SJCRH30 (cell line): ENCODE measurements around the gene TSPAN32. TPM values are rescaled to one million over a fixed set of nuclear protein-coding genes. Genes with fewer than 3 reads are reported as not detected.

Experiments used
- DNase-seq, 2 experiments: peaks; one replicate each; pipeline ENCODE4 v3.0.0-alpha.2; 2015 to 2020
- H3K27ac ChIP-seq: fragments of 250-450 bp; sonication (Bioruptor Pico); 2 replicates; pipeline ENCODE4 v1.5.1; 2020; ENCODE audit warnings: mild to moderate bottlenecking, moderate library complexity
- H3K27me3 ChIP-seq: fragments of 250-450 bp; sonication (Bioruptor Pico); 2 replicates; pipeline ENCODE4 v1.5.1; 2020; ENCODE audit warnings: mild to moderate bottlenecking, moderate library complexity
- H3K36me3 ChIP-seq: fragments of 250-450 bp; sonication (Bioruptor Pico); 2 replicates; pipeline ENCODE4 v1.5.1; 2020; ENCODE audit warnings: mild to moderate bottlenecking, moderate library complexity
- H3K4me1 ChIP-seq: fragments of 250-450 bp; sonication (Bioruptor Pico); 2 replicates; pipeline ENCODE4 v1.5.1; 2020; ENCODE audit warnings: mild to moderate bottlenecking, moderate library complexity
- H3K4me3 ChIP-seq: fragments of 250-450 bp; sonication (Bioruptor Pico); 2 replicates; pipeline ENCODE4 v1.5.1; 2020; ENCODE audit warnings: mild to moderate bottlenecking, moderate library complexity
- H3K9me3 ChIP-seq: fragments of 250-450 bp; sonication (Bioruptor Pico); replicated peaks from 2 replicates; pipeline ENCODE4 v1.5.1; 2020; ENCODE audit warnings: mild to moderate bottlenecking, moderate library complexity
- total RNA-seq: library from RNA; depleted of rRNA; stranded (reverse); fragments of >200 nt; shearing (Covaris generic); gene quantifications from 2 replicates; pipeline ENCODE4 v1.2.3, GENCODE V29; 2014

Gene TSPAN32
- total RNA-seq, 1 experiment from 2014 or later, result 0.57 TPM

- Histone ChIP-seq H3K4me3 (no peak overlapping the region), H3K27ac (no peak overlapping the region), H3K9me3 (no peaks in the 10 kb centered on the region), H3K4me1 (no peaks in the 10 kb centered on the region), H3K27me3 (no peaks in the 10 kb centered on the region), H3K36me3 (no peaks in the 10 kb centered on the region)
- no peak for DNase-seq
These were observed 7.6 kb downstream of the TSPAN32 start for GRCh38 chr11:2309251-2310072.

- Histone ChIP-seq H3K27me3 (no peaks in the 10 kb centered on the region), H3K9me3 (no peaks in the 10 kb centered on the region), H3K27ac (no peak overlapping the region), H3K4me1 (no peaks in the 10 kb centered on the region), H3K4me3 (no peak overlapping the region), H3K36me3 (no peaks in the 10 kb centered on the region)
- DNase-seq, result no peak
These were observed 8.4 kb downstream of the TSPAN32 start for GRCh38 chr11:2310073-2310785.

- no peak overlapping the region for H3K27ac ChIP-seq
- no peaks in the 10 kb centered on the region; the same call in 1 of the 2 replicates for H3K27me3 ChIP-seq
- H3K4me1 ChIP-seq, result no peaks in the 10 kb centered on the region
- H3K36me3 ChIP-seq, result no peaks in the 10 kb centered on the region
- no peak overlapping the region for H3K4me3 ChIP-seq
- no peak for DNase-seq
- no peaks in the 10 kb centered on the region for H3K9me3 ChIP-seq
These were observed 9.1 kb downstream of the TSPAN32 start for GRCh38 chr11:2310786-2311352.

GRCh38 chr11:2311353-2312133 lies 9.7 kb downstream of the TSPAN32 start:
- H3K36me3 ChIP-seq, result no peaks in the 10 kb centered on the region
- no peak overlapping the region for H3K27ac ChIP-seq
- H3K9me3 ChIP-seq, result no peaks in the 10 kb centered on the region

GRCh38 chr11:2312232-2313042 lies 10.6 kb downstream of the TSPAN32 start:
- DNase-seq, result no peak
- no peaks in the 10 kb centered on the region for H3K9me3 ChIP-seq
- H3K27me3 ChIP-seq, result no peaks in the 10 kb centered on the region; the same call in 1 of the 2 replicates
- no peaks in the 10 kb centered on the region for H3K36me3 ChIP-seq
- H3K4me1 ChIP-seq, result no peaks in the 10 kb centered on the region
- H3K27ac ChIP-seq, result no peak overlapping the region
- no peak overlapping the region for H3K4me3 ChIP-seq

More at GRCh38 chr11:2311353-2312133, 9.7 kb downstream of the TSPAN32 start:
- no peak overlapping the region for H3K4me3 ChIP-seq
- no peaks in the 10 kb centered on the region for H3K4me1 ChIP-seq
- H3K27me3 ChIP-seq, result no peaks in the 10 kb centered on the region; the same call in 1 of the 2 replicates
- DNase-seq, result no peak

- no peak overlapping the region for H3K4me3 ChIP-seq
- H3K4me1 ChIP-seq, result no peaks in the 10 kb centered on the region
- no peak overlapping the region for H3K27ac ChIP-seq
- no peaks in the 10 kb centered on the region for H3K9me3 ChIP-seq
- no peak for DNase-seq
- no peaks in the 10 kb centered on the region; the same call in 1 of the 2 replicates for H3K27me3 ChIP-seq
- no peaks in the 10 kb centered on the region for H3K36me3 ChIP-seq
These were observed 11.5 kb downstream of the TSPAN32 start for GRCh38 chr11:2313051-2313951.

- Histone ChIP-seq H3K27ac (no peak overlapping the region), H3K4me3 (no peak overlapping the region), H3K27me3 (no peaks in the 10 kb centered on the region; the same call in 1 of the 2 replicates), H3K4me1 (no peaks in the 10 kb centered on the region), H3K36me3 (no peaks in the 10 kb centered on the region), H3K9me3 (no peaks in the 10 kb centered on the region)
- DNase-seq, result no peak
These were observed 12.3 kb downstream of the TSPAN32 start for GRCh38 chr11:2314136-2314524.

- Histone ChIP-seq H3K27me3 (no peaks in the 10 kb centered on the region; the same call in 1 of the 2 replicates), H3K27ac (no peak overlapping the region), H3K4me1 (no peaks in the 10 kb centered on the region), H3K36me3 (no peaks in the 10 kb centered on the region), H3K4me3 (no peak overlapping the region), H3K9me3 (no peaks in the 10 kb centered on the region)
- DNase-seq, result peak; percentile 48 to 62
These were observed 12.9 kb downstream of the TSPAN32 start for GRCh38 chr11:2314525-2315394.

GRCh38 chr11:2315395-2316168 lies 13.8 kb downstream of the TSPAN32 start:
- Histone ChIP-seq H3K4me3 (no peak overlapping the region), H3K27me3 (no peaks in the 10 kb centered on the region; the same call in 1 of the 2 replicates), H3K27ac (no peak overlapping the region), H3K4me1 (no peaks in the 10 kb centered on the region), H3K9me3 (no peaks in the 10 kb centered on the region), H3K36me3 (no peaks in the 10 kb centered on the region)
- no peak for DNase-seq

- no peaks in the 10 kb centered on the region for H3K9me3 ChIP-seq
- H3K27ac ChIP-seq, result no peak overlapping the region
- no peaks in the 10 kb centered on the region for H3K4me1 ChIP-seq
- no peak overlapping the region for H3K4me3 ChIP-seq
- no peak for DNase-seq
- no peaks in the 10 kb centered on the region for H3K36me3 ChIP-seq
- no peaks in the 10 kb centered on the region; the same call in 1 of the 2 replicates for H3K27me3 ChIP-seq
These were observed 14.6 kb downstream of the TSPAN32 start for GRCh38 chr11:2316169-2316962.

GRCh38 chr11:2316963-2317244 lies 15.1 kb downstream of the TSPAN32 start:
- DNase-seq, result no peak
- no peak overlapping the region for H3K27ac ChIP-seq

More at GRCh38 chr11:2316963-2317244, 15.1 kb downstream of the TSPAN32 start:
- Histone ChIP-seq H3K9me3 (no peaks in the 10 kb centered on the region), H3K4me1 (no peaks in the 10 kb centered on the region), H3K4me3 (no peak overlapping the region), H3K36me3 (no peaks in the 10 kb centered on the region), H3K27me3 (no peaks in the 10 kb centered on the region; the same call in 1 of the 2 replicates)
